MM.1S (cell line): ENCODE measurements around the gene SUFU.
"Not testable (repeated sequence)": the region's sequence is repeated elsewhere in the genome, so short reads cannot be mapped to it uniquely, and the experiment has no call there.

ENCODE experiments used
- DNase-seq: peaks from one replicate; pipeline ENCODE4 v3.0.0-alpha.2; 2015
- H2AFZ ChIP-seq: fragments of 300-600 bp; sonication (generic); 2 replicates; pipeline ENCODE4 v1.6.0; 2016; ENCODE audit warnings: antibody characterized with exemption, low read length
- H3F3A ChIP-seq: fragments of 300-600 bp; sonication (generic); 2 replicates; pipeline ENCODE4 v1.6.1; 2016; ENCODE audit warnings: mild to moderate bottlenecking, antibody characterized with exemption, low read length, moderate library complexity, mixed read lengths; ENCODE audit not compliant: insufficient read depth
- H3K27ac ChIP-seq: fragments of 300-600 bp; sonication (generic); 2 replicates; pipeline ENCODE4 v1.5.1; 2016; ENCODE audit warnings: mild to moderate bottlenecking, low read length
- H3K27me3 ChIP-seq: fragments of 300-600 bp; sonication (generic); replicated peaks from 2 replicates; pipeline ENCODE4 v1.6.0; 2016; ENCODE audit warnings: low read length; ENCODE audit not compliant: insufficient read depth
- H3K36me3 ChIP-seq: fragments of 300-600 bp; sonication (generic); replicated peaks from 2 replicates; pipeline ENCODE4 v1.6.1; 2016; ENCODE audit warnings: mild to moderate bottlenecking, low read length, mixed read lengths; ENCODE audit not compliant: insufficient read depth
- H3K4me1 ChIP-seq: fragments of 300-600 bp; sonication (generic); 2 replicates; pipeline ENCODE4 v1.6.1; 2016; ENCODE audit warnings: low read length, mixed read lengths
- H3K4me2 ChIP-seq: fragments of 300-600 bp; sonication (generic); 2 replicates; pipeline ENCODE4 v1.6.0; 2016; ENCODE audit warnings: low read depth, low read length
- H3K4me3 ChIP-seq: fragments of 300-600 bp; sonication (generic); 2 replicates; pipeline ENCODE4 v1.5.1; 2016; ENCODE audit warnings: low read length, mixed read lengths
- H3K79me2 ChIP-seq: fragments of 300-600 bp; sonication (generic); 2 replicates; pipeline ENCODE4 v1.6.1; 2016; ENCODE audit warnings: mixed run types, low read length, mixed read lengths
- H3K9ac ChIP-seq: fragments of 300-600 bp; sonication (generic); 2 replicates; pipeline ENCODE4 v1.6.1; 2016; ENCODE audit warnings: low read length, mixed read lengths
- H3K9me2 ChIP-seq: fragments of 300-600 bp; sonication (generic); replicated peaks from 2 replicates; pipeline ENCODE4 v1.6.1; 2016; ENCODE audit warnings: mild to moderate bottlenecking, low read length, mixed read lengths; ENCODE audit not compliant: insufficient read depth
- H3K9me3 ChIP-seq: fragments of 300-600 bp; sonication (generic); replicated peaks from 2 replicates; pipeline ENCODE4 v1.6.1; 2016; ENCODE audit warnings: mild to moderate bottlenecking, low read length, mixed read lengths; ENCODE audit not compliant: insufficient read depth
- H4K20me1 ChIP-seq: fragments of 300-600 bp; sonication (generic); 2 replicates; pipeline ENCODE4 v1.6.1; 2016; ENCODE audit warnings: mild to moderate bottlenecking, low read length, moderate library complexity, mixed read lengths; ENCODE audit not compliant: insufficient read depth
- CTCF ChIP-seq: fragments of 300-600 bp; sonication (generic); IDR thresholded peaks from 2 replicates; pipeline ENCODE4 v1.5.1; 2016; ENCODE audit warnings: antibody characterized with exemption, low read length, mixed read lengths
- EZH2 ChIP-seq: fragments of 300-600 bp; sonication (generic); optimal IDR thresholded peaks from 2 replicates; pipeline ENCODE3; 2017; ENCODE audit warnings: low read depth, mild to moderate bottlenecking, antibody characterized with exemption, low read length, mixed read lengths
- EZH2phosphoT487 ChIP-seq: fragments of 300-600 bp; sonication (generic); IDR thresholded peaks from 2 replicates; pipeline ENCODE4 v1.6.1; 2018; ENCODE audit warnings: antibody characterized with exemption, low read length

SUFU gene

GRCh38 chr10:102493771-102494170 is 10.0 kb upstream of the SUFU start:
- peaks cover 75% of the 10 kb centered on the region for H3K79me2 ChIP-seq
- H3K9me3 ChIP-seq: no peaks in the 10 kb centered on the region
- 0 out of 2 replicates have a peak, but pooled peaks cover 3% of the 10 kb centered on the region for H4K20me1 ChIP-seq
- no peaks in the 10 kb centered on the region for H3K36me3 ChIP-seq
- no peaks in the 10 kb centered on the region for H3K4me1 ChIP-seq
- no peak overlapping the region for H3K27ac ChIP-seq
- no peak overlapping the region for H3K4me3 ChIP-seq
- no peak overlapping the region for H3K4me2 ChIP-seq
- no peak for DNase-seq
- no peak overlapping the region for H3K9ac ChIP-seq
- TF ChIP-seq EZH2 (no peak), CTCF (no peak), EZH2phosphoT487 (no peak)
- H2AFZ ChIP-seq: no peak overlapping the region
- no peaks in the 10 kb centered on the region for H3K27me3 ChIP-seq
- no peaks in the 10 kb centered on the region for H3K9me2 ChIP-seq
- H3F3A ChIP-seq: no peaks in the 10 kb centered on the region

- Histone ChIP-seq H3F3A (peaks cover 4% of the 10 kb centered on the region; the same call in 1 of the 2 replicates), H3K27me3 (no peaks in the 10 kb centered on the region), H3K9me2 (no peaks in the 10 kb centered on the region), H3K9me3 (no peaks in the 10 kb centered on the region), H3K4me2 (no peak overlapping the region), H3K9ac (no peak overlapping the region), H4K20me1 (0 out of 2 replicates have a peak, but pooled peaks cover 3% of the 10 kb centered on the region), H3K4me3 (no peak overlapping the region), H3K4me1 (peaks cover 7% of the 10 kb centered on the region; the same call in 1 of the 2 replicates), H3K36me3 (no peaks in the 10 kb centered on the region), H3K27ac (no peak overlapping the region), H3K79me2 (peaks cover 90% of the 10 kb centered on the region), H2AFZ (no peak overlapping the region)
- TF ChIP-seq CTCF: no peak
- no peak for TF ChIP-seq EZH2phosphoT487
- TF ChIP-seq EZH2: no peak
- DNase-seq: no peak
These were observed 6.2 kb upstream of the SUFU start for GRCh38 chr10:102497545-102497944.

GRCh38 chr10:102499356-102499755 is 4.4 kb upstream of the SUFU start:
- Histone ChIP-seq H3K36me3 (no peaks in the 10 kb centered on the region), H3F3A (peaks cover 13% of the 10 kb centered on the region), H3K27ac (no peak overlapping the region), H3K9me2 (no peaks in the 10 kb centered on the region), H3K79me2 (peaks cover 75% of the 10 kb centered on the region), H3K4me3 (no peak overlapping the region), H3K9ac (no peak overlapping the region), H2AFZ (no peak overlapping the region), H3K4me1 (peaks cover 7% of the 10 kb centered on the region; the same call in 1 of the 2 replicates), H3K4me2 (no peak overlapping the region), H3K9me3 (no peaks in the 10 kb centered on the region), H3K27me3 (no peaks in the 10 kb centered on the region), H4K20me1 (0 out of 2 replicates have a peak, but pooled peaks cover 3% of the 10 kb centered on the region)
- DNase-seq: no peak
- TF ChIP-seq EZH2 (no peak), CTCF (no peak), EZH2phosphoT487 (no peak)

GRCh38 chr10:102500686-102501085 is 3.1 kb upstream of the SUFU start:
- DNase-seq, H3K9me2 ChIP-seq, H3K9me3 ChIP-seq, H3K4me3 ChIP-seq, H3K4me2 ChIP-seq, H3K27me3 ChIP-seq, H3K9ac ChIP-seq, H4K20me1 ChIP-seq, H2AFZ ChIP-seq, H3K36me3 ChIP-seq, H3K27ac ChIP-seq: not testable (repeated sequence)
- peaks cover 78% of the 10 kb centered on the region for H3K79me2 ChIP-seq
- peaks cover 17% of the 10 kb centered on the region for H3F3A ChIP-seq
- H3K4me1 ChIP-seq: peaks cover 10% of the 10 kb centered on the region; the same call in 1 of the 2 replicates
